ENCODE results near the gene FRAS1. TPM values are rescaled to one million over a fixed set of nuclear protein-coding genes. Genes with fewer than 3 reads are reported as not detected.

FRAS1 gene
- polyA plus RNA-seq, 2 of the 4 experiments (the other 2 are of a cell fraction), result 2.3 to 5.8 TPM

- TF ChIP-seq RFX5 (IDR thresholded peaks at IDR 0.05) (no peak), JUN (IDR thresholded peaks at IDR 0.05) (no peak), ZC3H11A (IDR thresholded peaks at IDR 0.05) (peak; percentile 47)
- POLR2A ChIA-PET, result no interaction called here
- ATAC-seq, result no peak
- Histone ChIP-seq H3K27ac (no peak overlapping the region), H3K9me3 (no peaks in the 10 kb centered on the region; the same call in 2 of the 3 replicates), H3K4me3 (no peak overlapping the region), H3K4me1 (no peaks in the 10 kb centered on the region), H3K4me2 (no peak overlapping the region)
- CTCF ChIA-PET, result no interaction called here
- no peak for DNase-seq (ENCODE audit: low read depth in 1 of 2, low spot score in 1 of 2)
- WGBS (ENCODE audit: missing lambda C conversion rate), result 89% methylated on average over 3 of the region's 3 CpGs
- FAIRE-seq, result no peak
These were observed 521.7 kb downstream of the FRAS1 start for GRCh38 chr4:78578674-78579425.

GRCh38 chr4:78581618-78582017 is 524.5 kb downstream of the FRAS1 start:
- ATAC-seq (no peak), FAIRE-seq (no peak), DNase-seq (ENCODE audit: low read depth in 1 of 2, low spot score in 1 of 2) (no peak)
- TF ChIP-seq ZNF302 (CRISPR knock-in tag; IDR thresholded peaks at IDR 0.05) (no peak), RAD21 (conservative IDR thresholded peaks at IDR 0.05 in 1 of 2, IDR thresholded peaks at IDR 0.05 in 1 of 2) (no peak), CHD4 (IDR thresholded peaks at IDR 0.05; ENCODE audit: borderline replicate concordance) (no peak)
- CTCF ChIA-PET, result no interaction called here
- 89% methylated on average over 3 of the region's 3 CpGs for WGBS (ENCODE audit: missing lambda C conversion rate)
- H3K9me3 ChIP-seq, result no peaks in the 10 kb centered on the region
- POLR2A ChIA-PET, result no interaction called here
- no peak overlapping the region for H3K4me3 ChIP-seq
- peaks cover 4% of the 10 kb centered on the region; the same call in 1 of the 3 replicates for H3K4me1 ChIP-seq
- no peak overlapping the region for H3K27ac ChIP-seq
- H3K4me2 ChIP-seq, result no peak overlapping the region

- 98% methylated on average over 4 of the region's 4 CpGs for WGBS (ENCODE audit: missing lambda C conversion rate)
- no peak overlapping the region for H3K4me3 ChIP-seq
- H3K4me2 ChIP-seq, result no peak overlapping the region
- H3K9me3 ChIP-seq, result no peaks in the 10 kb centered on the region
- ATAC-seq (no peak), FAIRE-seq (no peak), DNase-seq (ENCODE audit: low read depth in 1 of 2, low spot score in 1 of 2) (no peak)
- POLR2A ChIA-PET, result no interaction called here
- TF ChIP-seq JUN (IDR thresholded peaks at IDR 0.05), result no peak
- no peak for TF ChIP-seq FOSB (CRISPR knock-in tag; IDR thresholded peaks at IDR 0.05)
- TF ChIP-seq SREBF2 (IDR thresholded peaks at IDR 0.05), result no peak
- no peak for TF ChIP-seq CHD4 (IDR thresholded peaks at IDR 0.05; ENCODE audit: borderline replicate concordance)
- TF ChIP-seq KDM1A (IDR thresholded peaks at IDR 0.05; ENCODE audit: low read depth), result no peak
- no peak for TF ChIP-seq FOXS1 (CRISPR knock-in tag; IDR thresholded peaks at IDR 0.05)
- no peak for TF ChIP-seq MAX (IDR thresholded peaks at IDR 0.05)
- TF ChIP-seq TP53 (CRISPR knock-in tag; IDR thresholded peaks at IDR 0.05), result no peak
- TF ChIP-seq RCOR1 (IDR thresholded peaks at IDR 0.05; ENCODE audit: low read depth, low read length), result no peak
- no peak for TF ChIP-seq BHLHE40 (IDR thresholded peaks at IDR 0.05; ENCODE audit: low read depth, low read length)
- TF ChIP-seq HDAC2 (IDR thresholded peaks at IDR 0.05), result no peak
- TF ChIP-seq CEBPB (IDR thresholded peaks at IDR 0.05), result no peak
- TF ChIP-seq ESRRA (IDR thresholded peaks at IDR 0.05; ENCODE audit: borderline replicate concordance, low read length), result no peak
- no peak for TF ChIP-seq HEYL (CRISPR knock-in tag; IDR thresholded peaks at IDR 0.05)
- no peak for TF ChIP-seq SMC3 (IDR thresholded peaks at IDR 0.05)
- TF ChIP-seq MAZ (IDR thresholded peaks at IDR 0.05; ENCODE audit: borderline replicate concordance, low read depth, low read length), result no peak
- TF ChIP-seq E2F6 (IDR thresholded peaks at IDR 0.05; ENCODE audit: borderline replicate concordance, low read depth), result no peak
- no peak for TF ChIP-seq ZC3H11A (IDR thresholded peaks at IDR 0.05)
- peak overlapping the region in 1 of 2 experiments; percentile 31; a peak in 1 of 6 replicates for H3K27ac ChIP-seq
- CTCF ChIA-PET, result no interaction called here
- peaks cover 4% of the 10 kb centered on the region; the same call in 1 of the 3 replicates for H3K4me1 ChIP-seq
These were observed 527.9 kb downstream of the FRAS1 start for GRCh38 chr4:78584863-78585547.
